HG02571 (cell line): ENCODE data around the gene ASNSD1.
"Not testable (repeated sequence)": the region's sequence is repeated elsewhere in the genome, so short reads cannot be mapped to it uniquely, and the experiment has no call there.

Experiments used
- ATAC-seq: cut with Tn5 transposase; IDR thresholded peaks from one replicate; pipeline ENCODE4 v1.9.1; 2021; ENCODE audit warnings: mild to moderate bottlenecking, moderate library complexity; ENCODE audit not compliant: unreplicated experiment

ASNSD1 gene

GRCh38 chr2:189685540-189686229 lies 24.4 kb downstream of the ASNSD1 start:
- ATAC-seq = no peak

GRCh38 chr2:189687796-189688195 lies 26.5 kb downstream of the ASNSD1 start:
- ATAC-seq = not testable (repeated sequence)

GRCh38 chr2:189696223-189696622 lies 35.0 kb downstream of the ASNSD1 start:
- no peak for ATAC-seq

GRCh38 chr2:189698020-189698887 lies 37.0 kb downstream of the ASNSD1 start:
- peak; percentile 41 for ATAC-seq

- ATAC-seq = no peak
Measured at GRCh38 chr2:189700681-189701080, 39.4 kb downstream of the ASNSD1 start.

GRCh38 chr2:189702071-189702470 lies 40.8 kb downstream of the ASNSD1 start:
- ATAC-seq = no peak

GRCh38 chr2:189709501-189710221 lies 48.4 kb downstream of the ASNSD1 start:
- ATAC-seq = no peak

DNA sequence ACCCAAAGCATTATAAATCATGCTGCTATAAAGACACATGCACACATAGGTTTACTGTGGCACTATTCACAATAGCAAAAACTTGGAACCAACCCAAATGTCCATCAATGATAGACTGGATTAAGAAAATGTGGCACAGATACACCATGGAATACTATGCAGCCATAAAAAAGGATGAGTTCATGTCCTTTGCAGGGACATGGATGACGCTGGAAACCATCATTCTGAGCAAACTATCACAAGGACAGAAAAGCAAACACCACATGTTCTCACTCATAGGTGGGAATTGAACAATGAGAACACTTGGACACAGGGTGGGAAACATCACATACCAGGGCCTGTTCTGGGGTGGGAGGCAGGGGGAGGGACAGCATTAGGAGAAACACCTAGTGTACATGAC lies 56.3 kb downstream of the ASNSD1 start:
- ATAC-seq = not testable (repeated sequence)

- ATAC-seq = no peak
Measured at GRCh38 chr2:189719571-189719970, 58.3 kb downstream of the ASNSD1 start.
